Lower lobe of right lung (tissue), 2 donors: Measurements from ENCODE around the gene NBAS. TPM values are rescaled to one million over a fixed set of nuclear protein-coding genes. Genes with fewer than 3 reads are reported as not detected.

ENCODE experiments used
- ATAC-seq, 2 donors: fragments of 200-7000 bp; cut with Tn5 transposase; one replicate each; pipeline ENCODE4 v1.9.1; 2020 to 2022; ENCODE audit warnings: mild to moderate bottlenecking in 2 of 2, moderate library complexity in 2 of 2
- DNase-seq: peaks from one replicate; pipeline ENCODE4 v3.0.0-alpha.2; 2020
- H3K27ac ChIP-seq: fragments of 200-600 bp; one replicate; pipeline ENCODE4 v1.8.0; 2022
- H3K27me3 ChIP-seq: fragments of 200-600 bp; one replicate; pipeline ENCODE4 v1.8.0; 2022; ENCODE audit warnings: low read depth
- H3K36me3 ChIP-seq: fragments of 200-600 bp; one replicate; pipeline ENCODE4 v1.8.0; 2022; ENCODE audit warnings: mild to moderate bottlenecking
- H3K4me1 ChIP-seq: fragments of 200-600 bp; one replicate; pipeline ENCODE4 v1.8.0; 2022
- H3K4me3 ChIP-seq: fragments of 200-600 bp; one replicate; pipeline ENCODE4 v1.8.0; 2022; ENCODE audit warnings: mild to moderate bottlenecking
- H3K9me3 ChIP-seq: fragments of 200-600 bp; one replicate; pipeline ENCODE4 v1.8.0; 2022
- CTCF ChIP-seq: fragments of 200-600 bp; IDR thresholded peaks from one replicate; pipeline ENCODE4 v1.8.0; 2022; ENCODE audit warnings: antibody characterized with exemption, mild to moderate bottlenecking
- intact Hi-C: fragments of 100-400 bp; cut with DNase I; formaldehyde crosslinking; loops from one replicate; pipeline ENCODE4 v1.11.0; 2022
- total RNA-seq: library from RNA; stranded (reverse); fragmentation: NEBNext Ultra II Directional; extraction: Animal tissue kit (Norgen Biotek cat#: 25700); gene quantifications from one replicate; pipeline ENCODE4 v1.2.1, GENCODE V29; 2021
- donor health status: DM: no; HTN: yes; CAD: no; lungs with severe emphysema.

The NBAS gene
- total RNA-seq, 1 donor from 2014 or later = 42.4 TPM

GRCh38 chr2:15298770-15299169, 262.4 kb downstream of the NBAS start:
- no peak for TF ChIP-seq CTCF
- Histone ChIP-seq H3K4me3 (no peak overlapping the region), H3K36me3 (peaks cover 30% of the 10 kb centered on the region), H3K4me1 (no peaks in the 10 kb centered on the region), H3K9me3 (no peaks in the 10 kb centered on the region), H3K27ac (no peak overlapping the region), H3K27me3 (no peaks in the 10 kb centered on the region)
- intact Hi-C loops = no loop called here
- ATAC-seq (no peak), DNase-seq (no peak)

GRCh38 chr2:15293262-15293937, 267.7 kb downstream of the NBAS start:
- intact Hi-C loops = no loop called here
- Histone ChIP-seq H3K36me3 (peaks cover 36% of the 10 kb centered on the region), H3K27ac (no peak overlapping the region), H3K9me3 (no peaks in the 10 kb centered on the region), H3K4me3 (no peak overlapping the region), H3K4me1 (no peaks in the 10 kb centered on the region), H3K27me3 (no peaks in the 10 kb centered on the region)
- no peak for DNase-seq
- ATAC-seq = no peak
- no peak for TF ChIP-seq CTCF

GRCh38 chr2:15287447-15288184, 273.5 kb downstream of the NBAS start:
- intact Hi-C loops = no loop called here
- Histone ChIP-seq H3K9me3 (no peaks in the 10 kb centered on the region), H3K4me1 (no peaks in the 10 kb centered on the region), H3K27me3 (no peaks in the 10 kb centered on the region), H3K27ac (no peak overlapping the region), H3K4me3 (no peak overlapping the region), H3K36me3 (peaks cover 38% of the 10 kb centered on the region)
- no peak for TF ChIP-seq CTCF
- DNase-seq (no peak), ATAC-seq (no peak)

- intact Hi-C loops = no loop called here
- no peak for ATAC-seq
- Histone ChIP-seq H3K9me3 (no peaks in the 10 kb centered on the region), H3K36me3 (peaks cover 25% of the 10 kb centered on the region), H3K4me1 (no peaks in the 10 kb centered on the region), H3K4me3 (no peak overlapping the region), H3K27ac (no peak overlapping the region), H3K27me3 (no peaks in the 10 kb centered on the region)
- DNase-seq = no peak
- no peak for TF ChIP-seq CTCF
These were observed 276.5 kb downstream of the NBAS start for GRCh38 chr2:15284614-15285013.

GRCh38 chr2:15281681-15282080, 279.5 kb downstream of the NBAS start:
- ATAC-seq = no peak
- intact Hi-C loops = no loop called here
- no peak for DNase-seq
- Histone ChIP-seq H3K9me3 (no peaks in the 10 kb centered on the region), H3K27me3 (no peaks in the 10 kb centered on the region), H3K4me3 (no peak overlapping the region), H3K27ac (no peak overlapping the region), H3K4me1 (no peaks in the 10 kb centered on the region), H3K36me3 (peaks cover 22% of the 10 kb centered on the region)
- TF ChIP-seq CTCF = no peak
